IPS-NIHi11 (cell line): ENCODE results near the gene WDR43.

Source experiments
- DNase-seq: peaks from one replicate; pipeline ENCODE4 v3.0.0; 2012; ENCODE audit warnings: mixed read lengths, low spot score

WDR43 gene

DNA sequence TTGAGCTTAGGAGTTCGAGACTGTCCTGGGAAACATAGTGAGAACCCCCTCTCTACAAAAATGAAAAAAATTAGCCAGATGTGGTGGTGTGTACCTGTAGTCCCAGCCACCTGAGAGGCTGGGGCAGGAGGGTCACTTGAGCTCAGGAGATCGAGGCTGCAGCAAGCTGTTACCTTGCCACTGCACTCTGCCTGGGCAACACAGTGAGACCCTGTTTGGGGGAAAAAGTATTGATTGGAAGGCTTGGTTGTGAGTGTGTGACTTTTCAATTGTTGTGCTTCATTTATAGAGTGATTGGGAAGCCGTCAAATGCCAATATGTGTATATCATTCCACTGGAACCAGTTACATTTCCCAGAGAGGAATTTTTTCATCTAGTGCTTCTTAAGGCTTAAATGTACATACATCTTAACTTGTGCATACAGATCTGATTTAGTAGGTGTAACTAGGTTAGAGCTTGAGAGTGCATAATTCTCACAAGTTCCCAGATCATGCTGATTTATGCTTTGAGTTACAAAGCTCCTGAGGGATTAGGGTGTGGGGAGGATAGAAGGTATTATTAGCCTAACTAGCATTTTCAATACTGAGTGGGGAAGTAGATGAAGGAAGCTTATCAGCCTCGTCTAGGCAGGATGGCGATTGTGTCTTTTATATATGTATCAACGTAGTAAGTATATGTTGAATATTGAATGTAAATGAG lies 15.3 kb downstream of the WDR43 start:
- DNase-seq = no peak

DNA sequence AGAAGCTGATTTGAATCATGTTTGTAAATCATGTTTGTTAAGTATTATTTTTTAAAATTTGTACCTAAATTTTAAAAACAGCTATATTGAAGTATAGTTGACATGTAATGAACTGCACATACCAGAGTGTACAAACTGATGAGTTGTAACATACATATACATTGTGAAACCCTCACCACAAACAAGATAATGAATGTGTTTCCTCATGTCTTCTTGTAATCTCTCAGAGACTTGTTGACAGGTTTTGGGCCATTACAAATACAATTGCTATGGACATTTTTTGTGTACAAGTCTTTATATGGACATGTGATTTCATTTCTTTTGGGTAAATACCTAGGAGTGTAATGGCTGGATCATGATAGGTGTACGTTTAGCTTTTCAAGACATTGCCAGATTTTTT lies 21.5 kb downstream of the WDR43 start:
- DNase-seq = no peak

DNA sequence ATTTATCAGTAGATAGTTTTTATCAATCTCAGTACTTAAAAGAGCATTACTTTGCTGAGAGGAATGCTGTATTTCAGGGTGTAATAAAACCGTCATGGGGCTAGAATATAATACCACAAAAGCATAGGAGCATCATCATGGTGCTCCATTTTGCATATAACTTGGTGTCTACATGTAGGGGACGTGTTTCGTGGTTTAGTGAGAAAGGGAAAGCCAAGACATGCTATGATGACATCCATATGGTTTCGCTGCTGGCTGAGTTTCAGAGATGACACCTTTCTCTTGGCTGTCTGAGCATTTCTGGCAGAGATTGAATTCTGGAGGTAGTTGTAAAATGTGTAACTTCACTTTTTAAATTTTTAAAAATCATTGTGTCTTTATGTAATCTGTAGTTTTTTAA lies 32.4 kb downstream of the WDR43 start:
- no peak for DNase-seq

DNA sequence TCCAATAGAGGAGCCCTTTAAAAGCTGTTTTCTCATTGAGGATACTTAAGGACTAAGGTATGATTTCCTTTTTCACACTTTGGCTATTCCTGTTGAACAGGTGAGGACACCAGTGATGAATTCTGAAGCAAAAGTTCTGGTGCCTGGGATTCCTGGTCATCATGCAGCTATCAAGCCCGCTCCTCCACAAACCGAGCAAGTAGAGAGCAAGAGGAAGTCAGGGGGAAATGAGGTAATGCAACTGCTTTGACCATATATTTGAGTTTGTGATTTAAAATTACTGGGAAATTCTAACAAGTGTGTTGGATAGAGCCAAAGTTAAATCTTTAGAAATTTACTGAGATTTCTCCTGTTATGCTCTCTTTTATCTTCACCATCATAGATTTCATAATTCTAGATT lies 33.0 kb downstream of the WDR43 start:
- DNase-seq = no peak

DNA sequence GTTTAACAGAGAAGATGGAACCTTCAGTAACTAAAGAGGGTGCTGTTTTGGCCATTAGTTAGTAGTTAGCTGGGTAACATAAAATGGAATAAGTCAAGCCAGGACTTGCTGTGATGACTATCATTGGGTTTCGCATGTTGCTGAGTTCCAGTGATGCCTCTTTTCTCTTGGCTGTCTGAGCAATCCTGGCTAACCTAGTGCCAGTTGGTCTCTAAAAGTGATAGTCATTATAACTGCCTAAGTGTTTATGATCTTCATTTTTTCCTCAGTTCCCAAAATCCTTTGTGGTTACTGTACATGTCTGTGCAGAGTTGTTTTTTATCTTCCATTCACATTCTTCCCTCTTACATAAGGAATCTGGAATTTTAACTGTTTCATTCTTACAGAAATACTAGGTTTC lies 33.4 kb downstream of the WDR43 start:
- no peak for DNase-seq

DNA sequence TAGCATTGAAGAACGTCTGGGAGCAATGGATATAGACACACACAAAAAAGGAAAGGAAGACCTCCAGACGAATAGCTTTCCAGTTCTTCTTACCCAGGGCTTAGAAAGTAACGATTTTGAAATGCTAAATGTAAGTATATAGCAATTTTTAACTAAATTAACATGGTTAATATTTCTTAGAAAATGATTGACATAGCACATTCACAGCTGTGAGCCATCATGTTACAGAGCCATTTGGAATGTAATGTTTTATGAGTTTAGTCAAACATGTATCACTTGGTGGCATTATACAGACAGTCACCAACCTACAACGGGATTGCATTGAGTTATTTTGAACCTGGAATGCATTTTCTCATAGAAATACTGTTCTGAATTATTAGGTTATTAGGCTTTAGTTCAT lies 35.1 kb downstream of the WDR43 start:
- DNase-seq = no peak

DNA sequence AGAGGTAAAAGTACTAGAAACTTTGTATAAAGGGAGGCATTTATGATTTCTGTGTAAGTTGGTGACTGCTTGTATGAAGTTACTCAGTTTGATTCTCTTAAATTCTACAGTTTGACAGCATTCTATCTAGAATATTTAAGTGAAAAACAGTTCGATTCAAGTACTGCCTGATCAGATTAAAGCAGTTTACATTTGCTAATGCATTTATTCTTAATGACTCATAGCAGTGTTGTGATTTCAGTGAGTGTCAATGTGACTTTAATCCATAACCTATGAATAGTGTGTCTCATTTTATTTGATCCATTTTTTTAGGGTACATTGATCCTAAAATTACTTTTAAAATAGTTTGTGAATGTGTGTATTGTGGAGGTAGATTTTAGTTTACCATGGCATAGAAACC lies 35.7 kb downstream of the WDR43 start:
- no peak for DNase-seq

DNA sequence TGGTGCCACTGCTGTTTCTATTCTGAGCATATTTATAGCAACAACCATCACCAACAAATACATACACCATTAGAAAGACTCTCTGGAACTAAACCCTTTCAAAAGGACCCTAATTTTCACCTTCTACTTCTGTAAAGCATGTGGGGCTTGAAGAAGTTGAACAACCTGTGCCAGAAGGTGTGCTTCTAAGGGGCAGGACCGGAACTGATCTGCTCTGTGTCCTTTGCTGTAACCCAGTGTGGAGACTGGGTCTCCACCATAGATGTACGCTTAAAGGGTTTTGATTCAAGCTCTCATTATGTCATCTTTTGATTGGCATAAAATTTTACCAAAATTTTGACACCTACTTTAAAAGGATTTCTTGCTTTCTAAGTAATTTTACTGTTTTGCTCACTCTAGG lies 40.3 kb downstream of the WDR43 start:
- DNase-seq = no peak

DNA sequence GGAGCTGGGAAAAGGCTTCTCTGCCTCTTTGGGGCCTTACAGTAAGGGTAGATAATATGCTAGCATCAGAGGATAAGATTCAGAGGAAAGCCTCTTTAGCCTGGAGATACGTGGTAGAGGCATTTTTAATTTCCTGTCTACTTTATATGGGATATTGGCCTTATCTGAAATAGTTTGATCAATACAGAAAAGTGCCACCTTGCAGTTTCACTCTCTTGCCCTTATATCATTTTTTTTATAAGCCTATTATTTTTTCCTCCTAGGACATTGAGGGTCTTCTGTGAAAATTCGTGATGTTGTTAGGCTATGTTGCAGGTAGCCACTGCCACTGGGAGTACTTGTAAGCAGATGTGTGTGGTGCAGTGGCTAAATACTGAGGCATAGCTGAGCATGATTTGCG lies 46.5 kb downstream of the WDR43 start:
- no peak for DNase-seq

DNA sequence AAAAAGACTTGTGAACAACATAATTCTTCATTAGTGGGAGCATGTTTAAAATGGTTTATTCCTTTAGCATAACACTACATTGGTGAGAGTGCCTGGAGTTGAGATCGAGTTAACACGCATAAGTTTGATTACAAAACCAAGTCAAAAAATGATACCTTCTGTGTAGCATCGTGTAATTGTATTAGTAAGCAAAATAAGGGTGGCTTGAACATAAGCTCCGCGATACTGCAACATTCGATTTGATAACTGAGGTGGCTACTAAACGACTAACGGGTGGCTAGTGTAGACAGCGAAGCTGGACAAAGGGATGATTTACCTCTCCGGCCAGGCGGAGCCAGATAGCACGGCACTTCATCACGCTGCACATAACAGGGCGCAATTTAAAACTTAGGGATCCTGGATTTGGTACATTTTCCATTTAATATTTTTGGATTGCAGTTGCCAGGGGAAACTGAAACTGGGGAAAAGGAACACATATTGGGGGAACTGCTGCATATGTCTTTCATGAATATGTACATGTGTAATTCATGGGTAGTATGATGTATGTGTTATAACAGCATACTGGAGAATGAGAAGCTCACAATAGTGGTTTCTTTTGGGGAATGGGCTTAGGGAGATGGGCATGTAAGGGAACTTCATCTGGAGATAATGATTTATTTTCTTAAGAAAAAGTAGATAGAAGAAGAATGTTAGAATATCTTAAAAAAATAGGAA lies 50.2 kb downstream of the WDR43 start:
- DNase-seq = no peak

DNA sequence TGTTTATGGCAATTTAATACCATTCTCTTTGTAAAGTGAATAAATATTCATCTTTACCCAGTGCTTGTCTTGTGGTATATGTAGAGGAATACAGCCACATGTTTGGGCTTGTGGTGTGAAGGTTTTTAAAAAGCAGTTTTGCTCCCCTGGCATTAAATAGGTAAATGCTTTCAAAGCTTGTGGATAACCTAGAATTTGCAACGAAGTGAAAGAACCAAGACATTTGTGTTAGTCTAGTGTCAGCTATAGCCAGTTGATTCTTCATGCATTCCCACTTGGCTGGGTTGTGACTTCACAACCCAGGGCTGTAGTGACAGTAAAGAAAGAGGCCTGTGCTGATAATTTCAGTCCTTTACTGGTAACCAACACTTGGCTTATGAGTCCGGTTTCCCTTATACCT lies 53.7 kb downstream of the WDR43 start:
- DNase-seq = no peak

DNA sequence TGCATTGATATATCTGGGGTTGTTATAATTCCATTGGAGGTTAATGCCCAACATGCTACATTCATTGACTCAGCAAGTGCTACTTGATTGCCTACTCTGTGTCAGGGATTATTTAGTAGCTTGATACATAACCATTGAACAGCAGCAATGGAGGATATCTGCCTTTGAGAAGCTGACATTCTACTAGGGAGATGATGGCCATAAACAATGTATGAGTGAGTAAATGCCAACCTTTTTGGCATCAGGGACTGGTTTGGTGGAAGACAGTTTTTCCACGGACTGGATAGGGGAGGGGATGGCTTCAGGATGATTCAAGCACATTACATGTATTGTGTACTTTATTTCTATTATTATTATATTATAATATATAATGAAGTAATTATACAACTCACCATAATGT lies 54.7 kb downstream of the WDR43 start:
- no peak for DNase-seq

DNA sequence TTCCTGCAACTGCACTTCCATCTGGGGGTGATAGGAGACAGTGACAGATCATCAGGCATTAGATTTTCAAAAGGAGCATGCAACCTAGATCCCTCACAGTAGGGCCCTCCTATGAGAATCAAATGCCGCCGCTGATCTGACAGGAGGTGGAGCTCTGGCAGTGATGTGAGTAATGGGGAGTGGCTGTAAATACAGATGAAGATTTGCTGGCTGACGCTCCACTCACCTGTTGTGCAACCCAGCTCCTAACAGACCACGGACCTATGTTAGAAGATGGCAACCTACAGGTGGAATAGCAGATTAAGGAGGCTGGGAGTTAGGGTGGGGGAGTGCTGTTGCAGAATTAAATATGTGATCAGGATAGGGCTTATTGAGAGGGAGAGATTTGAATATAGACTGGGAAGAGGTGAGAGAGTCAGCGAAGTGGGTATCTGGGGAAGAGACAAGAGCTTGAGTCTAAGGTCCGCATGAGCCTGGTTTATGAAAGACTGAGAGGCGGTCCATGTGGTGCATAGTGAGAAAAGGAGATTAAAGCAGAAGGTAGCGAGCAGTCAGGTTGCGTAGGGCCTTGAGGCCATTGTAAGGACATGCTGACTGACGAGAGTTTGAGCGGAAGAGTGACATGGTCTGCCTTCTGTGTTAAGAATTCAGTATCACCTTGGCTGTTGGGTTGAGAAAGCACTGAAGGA lies 55.3 kb downstream of the WDR43 start:
- DNase-seq = no peak

DNA sequence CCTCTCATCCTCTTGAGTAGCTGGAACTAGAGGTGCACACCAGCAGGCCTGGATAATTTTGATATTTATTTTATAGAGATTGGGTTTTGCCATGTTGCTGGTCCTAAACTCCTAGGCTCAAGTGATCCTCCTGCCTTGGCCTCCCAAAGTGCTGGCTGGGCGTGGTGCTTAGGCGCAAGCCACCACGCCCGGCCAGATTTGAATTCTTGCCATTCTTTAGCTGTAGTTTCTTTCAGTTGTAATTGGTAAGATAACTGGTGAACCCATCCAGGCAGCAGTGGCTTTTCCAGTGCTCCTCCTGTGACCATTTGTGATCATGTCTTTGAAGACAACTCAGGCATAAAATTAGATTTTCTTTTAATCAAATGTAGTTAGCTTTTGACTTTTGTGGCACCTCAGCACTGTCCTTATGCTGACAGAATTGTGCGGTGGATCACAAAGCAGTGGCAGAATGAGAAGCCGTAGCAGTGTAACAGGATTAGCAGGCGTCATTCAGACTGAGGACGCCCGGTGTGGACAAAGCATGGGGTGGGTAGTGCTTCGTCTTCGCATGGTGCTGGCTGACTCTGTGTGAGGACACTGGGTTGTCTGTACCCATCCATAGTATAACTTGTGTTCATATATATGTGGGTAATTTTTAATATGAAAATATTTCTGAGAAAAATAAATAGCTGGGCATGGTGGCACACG lies 56.6 kb downstream of the WDR43 start:
- no peak for DNase-seq

DNA sequence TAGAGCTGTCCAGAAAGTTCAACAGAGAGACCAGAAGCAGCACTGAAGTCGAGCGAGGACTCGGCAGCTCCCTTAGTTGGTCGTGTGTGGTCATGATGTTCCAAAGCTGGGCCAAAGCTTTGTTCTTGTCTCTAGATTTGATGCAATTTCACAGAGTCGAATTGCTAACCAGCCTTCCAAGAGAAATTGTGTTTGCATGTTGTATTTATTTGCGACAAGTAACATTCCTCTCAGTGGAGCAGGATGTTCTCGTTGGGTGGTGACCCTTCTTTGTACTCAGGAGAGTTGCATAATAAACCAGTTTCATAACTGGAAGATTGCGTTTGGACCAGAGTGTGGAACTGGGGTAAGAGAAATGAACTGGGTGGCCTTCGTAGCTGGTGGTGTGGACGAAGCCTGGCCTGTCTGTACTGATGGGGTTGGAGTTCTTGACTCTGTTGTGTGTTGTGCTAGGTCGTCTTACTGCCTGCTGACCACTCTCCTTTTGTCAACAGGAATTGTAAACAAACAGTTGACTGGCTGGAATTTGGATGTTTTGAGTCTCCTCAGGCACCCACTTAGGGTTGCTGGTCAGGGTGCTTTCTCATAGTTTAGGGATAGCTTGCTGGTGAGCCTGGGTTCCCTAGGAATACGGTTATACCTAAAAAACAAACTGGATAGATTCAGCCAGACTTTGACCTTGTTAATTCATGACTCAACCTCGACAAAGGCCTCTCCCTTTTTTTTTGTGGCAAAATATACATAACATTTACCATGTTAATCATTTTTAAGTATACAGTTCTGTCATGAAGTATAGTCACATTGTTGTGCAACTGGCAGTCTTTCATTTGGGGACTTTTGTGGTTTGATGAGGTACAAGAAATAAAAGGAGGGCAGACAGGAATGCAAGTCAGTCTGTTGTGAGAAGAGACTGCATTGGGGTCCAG lies 57.7 kb downstream of the WDR43 start:
- no peak for DNase-seq

DNA sequence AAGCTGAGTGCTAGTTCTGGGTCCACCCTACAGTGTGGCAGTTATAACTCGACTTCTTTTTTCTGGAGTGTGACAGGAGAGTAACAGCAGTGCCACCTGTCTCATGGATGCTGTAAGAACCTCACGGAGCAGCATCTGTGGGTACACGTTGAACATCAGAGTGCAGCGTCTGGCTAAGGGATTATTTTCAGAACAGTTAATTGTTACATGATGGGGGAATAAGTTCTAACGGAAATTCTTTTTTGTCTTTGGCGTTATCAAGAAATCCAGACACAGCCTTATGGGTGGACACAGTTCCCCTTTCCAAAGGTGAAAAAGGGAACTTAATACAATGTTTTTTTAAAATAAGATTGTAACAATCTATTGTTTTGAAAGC lies 58.4 kb downstream of the WDR43 start:
- no peak for DNase-seq

DNA sequence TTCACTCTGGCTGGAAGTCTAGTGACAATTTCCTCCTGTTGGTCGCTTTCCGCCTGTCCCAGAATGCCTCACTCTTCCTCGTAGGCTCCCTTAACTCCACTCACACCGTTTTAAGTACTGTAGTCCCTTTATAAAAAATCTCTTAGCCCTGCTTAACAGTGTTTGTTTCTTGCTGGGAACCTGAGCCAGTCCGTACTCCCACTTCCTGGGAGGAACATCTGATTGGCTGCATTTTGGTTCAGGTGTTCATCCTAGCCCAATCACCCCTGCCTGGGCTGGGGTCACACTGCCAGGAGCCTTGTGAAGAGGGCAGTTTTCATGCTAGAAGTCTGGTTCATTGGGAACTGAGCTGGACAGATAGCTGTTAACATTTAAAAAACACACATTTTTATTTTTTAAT lies 61.0 kb downstream of the WDR43 start:
- DNase-seq = peak; percentile 42

DNA sequence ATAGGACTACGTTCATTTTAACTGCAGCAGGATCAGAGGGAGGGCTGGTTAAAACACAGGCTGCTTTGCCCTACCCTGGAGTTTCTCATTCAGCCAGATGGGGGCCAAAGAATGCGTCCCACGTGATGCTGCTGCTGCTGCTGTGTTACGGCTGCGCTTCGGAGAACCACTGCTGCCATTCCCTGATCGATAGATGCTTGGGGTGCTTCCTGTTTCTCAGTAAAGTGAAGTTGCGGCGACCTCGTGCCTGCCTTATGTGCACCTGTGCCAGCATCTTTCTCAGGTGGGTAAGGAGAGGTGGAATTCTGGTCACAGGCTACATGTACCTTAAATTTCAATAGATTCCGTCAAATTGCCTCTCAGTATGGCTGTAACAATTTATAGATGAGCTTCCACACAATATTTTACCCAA lies 62.0 kb downstream of the WDR43 start:
- DNase-seq = peak; percentile 72

DNA sequence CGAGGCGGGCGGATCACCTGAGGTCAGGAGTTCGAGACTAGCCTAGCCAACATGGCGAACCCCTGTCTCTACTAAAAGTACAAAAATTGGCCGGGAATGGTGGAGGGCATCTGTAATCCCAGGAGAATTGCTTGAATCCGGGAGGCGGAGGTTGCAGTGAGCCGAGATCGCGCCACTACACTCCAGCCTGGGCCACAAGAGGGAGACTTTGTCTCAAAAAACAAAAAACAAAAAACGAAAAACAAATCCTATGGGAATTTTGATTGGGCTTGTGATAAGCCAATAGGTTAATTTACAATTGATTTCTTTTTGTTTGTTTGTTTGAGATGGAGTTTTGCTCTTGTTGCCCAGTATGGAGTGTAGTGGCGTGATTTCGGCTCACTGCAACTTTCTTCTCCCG lies 62.4 kb downstream of the WDR43 start:
- no peak for DNase-seq

DNA sequence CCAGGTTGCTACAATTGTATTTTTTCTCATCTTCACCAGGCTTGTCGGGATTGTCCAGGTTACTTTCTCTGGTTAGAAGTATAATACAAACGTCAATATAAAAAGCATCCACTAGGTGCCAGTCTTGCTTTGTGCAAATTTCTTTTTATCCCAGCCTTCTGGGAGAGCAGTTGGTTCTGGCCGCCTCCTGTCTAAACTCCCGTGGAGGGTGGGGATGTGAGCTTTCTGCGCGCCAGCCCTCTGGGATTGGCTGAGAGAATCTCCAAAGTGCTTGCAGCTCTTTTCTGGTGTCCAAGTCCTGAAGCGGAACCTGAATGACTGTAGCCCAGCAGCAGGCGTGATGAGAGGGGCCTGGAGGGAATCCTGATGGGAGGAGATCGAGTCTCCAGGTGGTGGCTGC lies 64.2 kb downstream of the WDR43 start:
- peak; percentile 78 for DNase-seq

DNA sequence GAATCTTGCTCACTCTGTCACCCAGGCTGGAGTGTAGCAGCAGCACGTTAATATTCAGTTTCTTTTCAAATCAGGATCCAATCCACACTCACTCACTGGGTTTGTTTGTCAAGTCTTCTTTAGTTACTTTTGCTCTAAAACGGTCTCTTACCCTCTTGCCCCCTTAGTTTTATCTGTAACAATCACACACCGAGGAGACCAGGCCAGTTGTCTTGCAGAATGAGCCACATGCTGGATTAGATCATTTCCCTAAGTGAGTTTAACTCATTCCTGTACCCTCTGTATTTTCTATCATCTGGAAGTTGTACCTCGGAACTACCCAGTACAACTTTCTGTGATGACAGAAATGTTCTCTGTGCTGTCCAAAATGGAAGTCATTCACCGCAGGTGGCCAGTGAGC lies 65.9 kb downstream of the WDR43 start:
- DNase-seq = no peak

DNA sequence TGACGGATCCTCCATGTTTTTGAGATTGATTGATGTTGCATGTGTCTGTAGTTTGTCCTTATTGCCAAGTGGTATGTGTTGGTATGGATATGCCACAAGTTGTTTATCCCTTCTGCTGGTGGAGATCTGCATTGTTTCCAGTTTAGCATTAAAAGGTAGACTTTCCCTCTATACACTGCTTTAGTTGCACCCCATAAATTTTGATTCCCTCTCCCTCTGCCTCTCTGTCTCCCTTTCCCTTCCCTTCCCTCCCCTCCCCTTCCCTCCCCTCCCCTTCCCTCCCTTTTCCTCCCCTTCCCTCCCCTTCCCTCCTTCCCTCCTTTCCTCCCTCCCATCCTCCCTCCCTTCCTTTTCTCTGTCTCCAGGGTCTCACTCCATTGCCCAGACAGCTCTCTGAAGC lies 68.0 kb downstream of the WDR43 start:
- DNase-seq = no peak
